Non-pigmented ciliary epithelial cell (primary cell): ENCODE measurements around the gene CNTNAP5.

Source experiments
- DNase-seq: peaks from one replicate; pipeline ENCODE4 v3.0.0-alpha.2; 2010; ENCODE audit warnings: low read depth

CNTNAP5 gene

DNA sequence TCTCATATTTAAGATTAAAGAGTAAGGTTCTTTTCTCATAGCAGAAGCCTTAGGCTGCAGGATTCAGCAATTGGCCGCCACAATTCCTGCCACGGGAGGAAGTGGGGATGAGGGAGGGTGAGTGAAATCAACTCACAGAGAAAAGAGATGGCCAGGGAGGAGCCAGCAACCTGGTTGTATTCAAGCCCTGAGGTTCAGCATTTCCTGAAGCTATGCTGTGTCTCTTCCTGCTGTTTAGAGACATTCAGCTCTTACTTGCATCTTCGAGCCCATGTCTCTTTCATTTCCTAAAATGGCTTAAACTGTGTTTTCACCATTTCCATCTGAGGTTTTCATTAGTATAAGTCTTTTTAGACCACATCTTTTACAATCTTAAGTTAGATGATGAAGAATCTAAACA is 522.6 kb downstream of the CNTNAP5 start:
- DNase-seq, result no peak

DNA sequence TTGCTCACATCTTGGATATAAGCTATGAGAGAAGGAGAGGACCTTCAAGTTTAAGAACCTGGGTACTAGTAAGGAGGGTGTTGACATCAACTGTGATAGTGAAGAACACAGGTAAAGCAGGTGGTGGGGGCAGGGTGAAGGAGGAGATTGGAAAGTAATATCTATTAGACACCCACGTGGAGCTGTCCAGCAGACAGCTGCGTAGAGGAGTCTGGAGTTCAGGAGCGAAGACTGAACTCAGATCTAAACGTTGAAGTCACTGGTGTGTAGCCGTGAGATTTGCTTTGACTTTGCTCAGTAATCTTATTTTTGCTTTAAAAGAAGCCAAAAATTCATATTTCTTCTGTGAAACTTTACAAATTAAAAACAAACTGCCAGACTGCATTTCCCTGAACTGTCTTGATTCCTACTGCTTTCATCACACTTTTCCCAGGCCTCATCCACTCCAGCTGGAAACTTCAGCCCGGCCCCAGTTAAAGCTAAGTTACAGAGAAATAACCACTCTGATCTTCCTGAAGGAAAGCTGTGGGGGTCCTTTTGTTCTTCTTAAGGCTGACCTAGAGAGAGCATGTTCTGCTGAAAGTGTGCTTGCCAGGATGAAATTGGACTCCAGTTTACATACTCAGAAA is 533.3 kb downstream of the CNTNAP5 start:
- DNase-seq, result no peak

- DNase-seq, result no peak
Measured at GRCh38 chr2:124559236-124559635, 534.1 kb downstream of the CNTNAP5 start.

DNA sequence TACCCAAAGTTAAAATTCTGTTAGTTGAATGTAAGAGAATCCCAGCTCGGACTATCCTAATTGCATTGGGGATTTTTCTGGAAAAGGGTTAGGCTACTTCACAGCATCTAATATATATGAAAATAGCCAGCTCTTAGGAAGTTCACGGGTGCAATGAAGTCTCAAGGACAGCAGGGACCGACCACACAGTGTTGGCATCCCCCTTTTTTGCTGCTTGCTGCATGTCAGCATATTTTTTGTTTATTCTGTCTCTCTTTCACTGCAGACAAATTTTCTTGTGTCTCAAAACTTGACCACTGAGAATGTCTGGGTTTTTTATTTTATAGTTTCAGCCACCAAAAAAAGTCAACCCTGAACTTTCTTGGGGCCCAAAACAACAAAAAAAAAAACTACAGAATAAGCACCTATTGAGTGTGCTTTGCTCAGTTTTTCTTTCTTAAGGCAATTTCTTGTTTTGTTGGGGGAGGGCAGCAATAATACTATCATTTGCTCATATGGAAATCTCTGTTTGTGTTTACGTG is 535.6 kb downstream of the CNTNAP5 start:
- no peak for DNase-seq

GRCh38 chr2:124561486-124561885 is 536.4 kb downstream of the CNTNAP5 start:
- no peak for DNase-seq

DNA sequence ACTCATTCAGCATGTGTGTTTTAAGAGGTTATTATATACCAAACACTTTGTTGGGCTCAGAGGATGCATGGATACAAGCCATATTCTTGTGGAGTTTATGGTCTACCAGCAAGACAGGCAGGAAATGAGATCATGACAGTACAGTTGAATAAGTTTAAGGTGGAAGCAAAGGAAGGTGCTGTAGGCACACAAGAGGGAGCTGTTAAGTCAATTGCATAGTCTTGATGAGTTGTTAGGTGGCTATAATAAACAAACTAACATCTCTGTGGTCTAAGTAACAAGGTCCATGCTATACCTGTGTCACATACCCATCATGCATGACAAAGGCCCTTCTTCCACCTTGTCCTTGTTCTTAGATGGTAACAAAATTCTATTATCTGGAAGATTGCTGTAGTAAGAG is 538.3 kb downstream of the CNTNAP5 start:
- DNase-seq, result no peak

DNA sequence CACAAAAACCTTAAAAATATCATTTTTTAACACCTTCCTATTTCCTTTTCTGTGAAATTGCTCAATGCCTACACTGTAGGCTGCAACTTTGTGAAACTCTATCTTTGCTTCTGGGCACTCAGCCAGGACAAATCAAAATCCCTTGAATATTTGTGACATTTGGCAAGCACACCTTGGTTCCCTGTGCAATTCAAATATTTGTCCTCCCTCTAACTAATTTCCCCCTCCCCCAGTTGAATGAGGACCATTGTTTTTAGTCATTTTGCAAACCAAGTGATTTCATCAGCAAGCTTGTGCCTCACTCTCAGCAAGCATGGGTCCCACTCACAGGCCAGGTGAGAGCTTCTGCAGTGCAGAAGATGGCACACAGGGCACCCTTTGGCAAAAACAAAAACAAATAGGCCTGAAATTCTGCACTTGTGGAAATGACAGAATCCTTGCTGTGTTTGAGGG is 541.5 kb downstream of the CNTNAP5 start:
- DNase-seq, result no peak

DNA sequence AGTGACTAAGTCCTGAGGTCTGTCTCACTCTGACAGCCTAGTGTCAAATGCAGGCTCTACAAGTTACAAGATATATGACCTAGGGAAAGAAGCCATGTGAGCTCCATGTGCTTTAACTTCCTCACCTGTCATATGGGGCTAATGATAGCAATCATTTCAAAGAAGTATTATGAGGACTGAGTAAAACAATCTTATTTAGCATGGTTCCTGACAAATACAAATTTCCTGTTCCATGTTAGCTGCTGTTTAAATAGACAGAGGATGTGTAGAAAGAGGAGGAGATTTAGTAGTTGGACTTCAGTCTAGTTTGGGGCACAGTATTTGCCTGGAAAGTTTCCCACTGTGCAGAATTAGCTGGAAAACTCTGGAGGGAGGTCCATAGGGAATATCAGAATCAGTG is 545.8 kb downstream of the CNTNAP5 start:
- no peak for DNase-seq

DNA sequence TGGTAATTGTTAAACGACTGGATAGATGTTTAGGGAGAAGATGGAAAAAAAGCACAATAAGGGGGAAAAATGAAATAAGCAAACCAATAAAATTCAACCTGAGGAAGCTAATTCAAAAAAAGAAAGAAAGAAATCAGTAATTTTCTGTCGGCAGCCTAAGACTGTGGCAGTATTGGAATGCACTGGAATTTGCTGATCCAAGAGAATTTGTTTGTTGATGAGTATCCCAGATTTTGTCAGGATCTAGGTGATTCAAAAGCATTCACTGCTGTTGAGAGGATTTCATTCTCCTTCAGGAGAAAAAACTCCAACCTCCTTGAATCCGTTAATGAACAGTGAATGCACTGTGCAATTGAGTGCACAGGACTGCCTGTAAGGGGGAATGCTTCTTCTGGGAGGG is 546.7 kb downstream of the CNTNAP5 start:
- no peak for DNase-seq

DNA sequence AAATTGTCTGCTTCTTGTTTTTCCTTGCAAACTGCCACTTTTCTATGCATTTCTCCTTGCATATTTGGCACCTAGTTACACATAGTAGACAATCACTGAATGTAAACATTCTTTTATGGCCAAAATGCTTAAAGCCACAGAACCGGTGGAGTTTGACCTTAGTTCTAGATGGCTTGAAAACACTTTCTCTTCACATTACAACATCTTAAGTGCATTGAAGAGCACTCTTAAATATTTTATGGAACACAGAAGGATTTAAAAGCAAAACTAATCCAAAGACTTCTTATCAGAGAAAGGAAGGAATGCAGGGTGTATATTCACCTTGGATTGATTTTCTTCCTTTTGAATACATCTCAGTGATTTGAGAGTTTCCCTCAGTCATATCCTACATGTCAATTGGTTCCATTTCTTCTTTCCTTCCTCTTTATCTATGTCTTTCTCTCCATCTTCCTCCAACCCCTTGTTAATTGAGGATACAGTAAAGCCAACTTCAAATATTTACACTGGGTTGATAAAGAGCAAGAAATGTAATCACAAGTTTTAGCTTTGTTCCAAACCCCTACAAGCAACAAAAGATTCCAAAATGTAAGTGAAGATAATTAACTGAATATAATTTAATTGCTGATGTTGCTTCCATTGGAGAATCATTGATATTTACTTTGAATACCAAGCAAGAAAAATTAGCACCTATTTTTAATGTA is 548.0 kb downstream of the CNTNAP5 start:
- DNase-seq, result no peak

DNA sequence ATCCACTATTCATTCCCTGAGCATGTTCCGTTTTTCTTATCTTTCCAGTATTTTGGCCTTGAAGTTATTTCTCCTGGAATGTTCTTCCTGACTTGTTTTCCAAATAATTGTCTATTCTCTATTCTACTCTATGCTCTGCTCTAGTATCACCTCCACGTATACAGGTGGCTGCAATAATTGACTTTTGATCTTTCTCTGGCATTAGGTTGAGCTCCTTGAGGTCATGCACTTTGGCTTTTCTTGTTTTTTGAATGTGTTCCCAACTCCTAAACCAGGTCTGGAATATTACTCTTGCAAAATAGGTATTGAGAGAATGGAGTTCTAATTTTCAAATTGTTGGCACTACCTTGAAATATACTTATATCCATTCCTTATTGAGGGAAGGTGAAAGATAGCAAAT is 550.4 kb downstream of the CNTNAP5 start:
- DNase-seq, result no peak

DNA sequence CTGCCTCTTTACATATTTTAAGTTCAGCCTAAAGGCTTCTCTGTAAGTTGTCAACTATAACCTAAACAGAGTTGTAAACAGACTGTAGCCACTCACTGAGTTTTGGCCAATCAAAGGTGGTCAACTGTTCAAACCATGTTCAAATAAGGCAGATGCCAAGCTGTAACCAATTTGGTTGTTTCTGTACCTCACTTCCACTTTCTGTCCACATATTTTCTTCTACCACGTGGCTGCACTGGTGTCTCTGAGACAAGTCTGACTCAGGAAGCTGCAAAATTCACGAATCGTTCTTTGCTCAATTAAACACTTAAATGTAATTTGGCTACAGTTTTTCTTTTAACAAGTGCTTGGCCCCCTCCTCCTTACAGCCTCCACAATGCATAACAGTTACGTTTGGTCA is 555.2 kb downstream of the CNTNAP5 start:
- DNase-seq, result no peak

GRCh38 chr2:124582387-124582786 is 557.3 kb downstream of the CNTNAP5 start:
- DNase-seq, result no peak

DNA sequence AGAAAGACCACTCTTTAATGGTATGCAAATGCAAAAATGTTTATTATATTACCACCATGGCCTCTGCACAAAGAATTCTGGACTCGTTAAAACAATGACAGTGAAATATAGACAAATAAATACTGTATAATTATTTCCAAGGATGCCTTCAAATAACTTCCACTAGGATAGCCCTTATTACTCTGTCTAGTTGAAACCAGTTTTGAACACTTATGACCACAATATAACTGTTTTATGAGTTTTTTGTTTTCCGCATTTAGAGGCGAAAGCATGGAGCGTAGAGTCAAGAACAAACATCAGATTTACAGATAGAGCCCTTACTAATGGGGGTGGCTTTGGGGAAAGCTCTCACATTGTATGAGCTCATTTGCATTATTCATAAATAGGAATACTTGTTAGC is 559.5 kb downstream of the CNTNAP5 start:
- DNase-seq, result no peak

DNA sequence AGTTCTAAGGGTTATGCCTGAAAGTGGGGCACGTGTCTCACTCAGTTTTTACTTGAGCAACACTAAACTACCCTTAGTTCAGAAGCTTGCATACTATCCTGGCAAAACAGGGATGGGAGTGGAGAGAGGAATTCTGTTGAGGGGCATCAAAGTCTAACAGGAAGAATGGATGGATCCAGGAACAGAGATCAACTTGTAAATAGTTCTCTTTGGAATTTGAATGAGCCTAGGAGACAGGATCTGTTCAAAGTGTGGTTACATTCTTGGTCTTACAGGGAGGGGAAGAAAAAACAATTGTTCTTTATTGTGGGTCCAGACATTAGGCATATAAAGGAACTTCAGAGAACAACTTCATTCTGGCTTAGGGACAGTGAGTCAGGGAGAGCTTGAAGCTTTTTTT is 560.2 kb downstream of the CNTNAP5 start:
- no peak for DNase-seq

- DNase-seq, result no peak
Measured at GRCh38 chr2:124586210-124586609, 561.1 kb downstream of the CNTNAP5 start.

DNA sequence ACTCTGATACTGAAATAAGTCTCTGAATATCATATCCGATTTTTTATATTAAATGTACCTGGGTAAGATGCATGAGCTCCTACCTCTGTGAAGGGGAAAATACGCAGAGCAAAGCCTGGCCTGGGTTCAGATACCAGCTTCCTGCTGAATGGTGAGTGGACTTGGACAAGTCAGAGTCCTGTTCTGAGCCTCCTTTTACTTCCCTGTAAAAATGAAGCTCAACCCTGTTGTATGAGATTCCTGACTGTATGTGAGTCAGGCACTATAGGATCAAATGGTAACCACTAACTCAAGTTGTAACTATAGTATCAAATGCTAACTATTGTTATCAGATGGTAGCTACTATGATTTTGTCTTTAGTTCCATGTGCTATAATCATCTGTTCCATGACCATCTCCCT is 561.7 kb downstream of the CNTNAP5 start:
- no peak for DNase-seq

GRCh38 chr2:124589971-124590370 is 564.9 kb downstream of the CNTNAP5 start:
- DNase-seq, result no peak

GRCh38 chr2:124602759-124603158 is 577.7 kb downstream of the CNTNAP5 start:
- DNase-seq, result no peak

- no peak for DNase-seq
Measured at GRCh38 chr2:124604940-124605339, 579.9 kb downstream of the CNTNAP5 start.

GRCh38 chr2:124607679-124608078 is 582.6 kb downstream of the CNTNAP5 start:
- DNase-seq, result no peak

DNA sequence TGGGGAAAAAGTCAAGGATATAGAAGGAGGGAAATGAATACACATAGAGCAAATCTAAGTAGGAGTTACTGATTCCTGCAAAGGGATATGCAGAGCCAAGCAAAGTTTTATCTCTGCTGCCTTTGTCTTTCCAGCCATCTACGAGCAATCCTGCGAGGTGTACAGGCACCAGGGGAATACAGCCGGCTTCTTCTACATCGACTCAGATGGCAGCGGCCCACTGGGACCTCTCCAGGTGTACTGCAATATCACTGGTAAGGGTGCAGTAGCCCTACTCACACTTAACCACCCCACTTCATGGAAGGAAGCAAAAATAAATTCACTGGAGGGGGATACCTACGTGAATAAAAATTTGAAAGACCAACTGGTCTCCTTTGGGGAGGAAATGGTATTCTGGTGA is 584.6 kb downstream of the CNTNAP5 start:
- DNase-seq, result no peak

- no peak for DNase-seq
Measured at GRCh38 chr2:124610141-124610540, 585.1 kb downstream of the CNTNAP5 start.

DNA sequence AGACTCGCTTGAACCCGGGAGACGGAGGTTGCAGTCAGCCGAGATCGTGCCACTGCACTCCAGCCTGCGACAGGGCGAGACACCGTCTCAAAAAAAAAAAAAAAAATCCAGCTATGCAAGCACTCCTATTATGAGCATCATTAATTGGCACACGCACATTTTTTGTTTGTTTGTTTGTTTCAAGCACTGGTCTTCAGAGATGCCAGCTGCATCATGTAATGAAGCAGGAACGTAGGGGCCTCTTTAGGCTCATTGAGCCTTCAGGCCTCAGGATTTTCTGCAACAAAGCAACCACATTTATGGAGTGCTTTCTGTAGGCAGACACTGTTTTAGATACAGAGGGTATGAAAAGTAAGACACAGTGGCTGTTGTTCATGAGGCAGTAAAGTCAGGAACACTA is 585.8 kb downstream of the CNTNAP5 start:
- no peak for DNase-seq
